Measurements from ENCODE around the gene C1orf167. TPM values are rescaled to one million over a fixed set of nuclear protein-coding genes. Genes with fewer than 3 reads are reported as not detected.

Gene C1orf167
- total RNA-seq, 4 donors from 2014 or later, result 1.00 to 1.4 TPM; not detected in 2

DNA sequence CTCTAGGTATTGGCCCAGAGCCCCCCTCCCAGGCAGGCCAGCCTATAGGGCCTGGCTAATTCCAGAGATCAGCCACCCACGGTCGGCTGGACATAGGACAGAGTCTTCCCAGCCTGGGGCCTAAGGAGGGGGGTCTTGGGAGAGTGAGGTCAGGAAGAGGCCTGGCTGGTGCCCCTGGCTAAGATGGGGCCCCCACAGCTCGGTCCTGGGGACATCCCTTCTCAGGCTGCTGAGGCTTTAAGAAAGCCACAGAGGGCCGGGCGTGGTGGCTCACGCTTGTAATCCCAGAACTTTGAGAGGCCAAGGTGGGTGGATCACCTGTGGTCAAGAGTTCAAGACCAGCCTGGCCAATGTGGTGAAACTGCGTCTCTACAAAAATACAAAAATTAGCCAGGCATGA is 2.5 kb downstream of the C1orf167 start:
- Histone ChIP-seq H3K27me3 (peaks cover 10 to 16% (median 13%) of the 10 kb centered on the region in 3 donors), H3K4me3 (no peak overlapping the region), H3K9me3 (no peaks in the 10 kb centered on the region), H3K27ac (no peak overlapping the region), H3K4me1 (no peaks in the 10 kb centered on the region), H3K36me3 (no peaks in the 10 kb centered on the region)
- no peak for ATAC-seq
- in situ Hi-C loops (cut with MboI; ENCODE audit: low sequenced_read_pairs in 4 of 4), result no loop called here
- intact Hi-C loops (cut with DNase I; ENCODE audit: low total_unique reads), result no loop called here
- no peak for TF ChIP-seq POLR2A (IDR thresholded peaks at IDR 0.05)
- TF ChIP-seq, protein P1, sequence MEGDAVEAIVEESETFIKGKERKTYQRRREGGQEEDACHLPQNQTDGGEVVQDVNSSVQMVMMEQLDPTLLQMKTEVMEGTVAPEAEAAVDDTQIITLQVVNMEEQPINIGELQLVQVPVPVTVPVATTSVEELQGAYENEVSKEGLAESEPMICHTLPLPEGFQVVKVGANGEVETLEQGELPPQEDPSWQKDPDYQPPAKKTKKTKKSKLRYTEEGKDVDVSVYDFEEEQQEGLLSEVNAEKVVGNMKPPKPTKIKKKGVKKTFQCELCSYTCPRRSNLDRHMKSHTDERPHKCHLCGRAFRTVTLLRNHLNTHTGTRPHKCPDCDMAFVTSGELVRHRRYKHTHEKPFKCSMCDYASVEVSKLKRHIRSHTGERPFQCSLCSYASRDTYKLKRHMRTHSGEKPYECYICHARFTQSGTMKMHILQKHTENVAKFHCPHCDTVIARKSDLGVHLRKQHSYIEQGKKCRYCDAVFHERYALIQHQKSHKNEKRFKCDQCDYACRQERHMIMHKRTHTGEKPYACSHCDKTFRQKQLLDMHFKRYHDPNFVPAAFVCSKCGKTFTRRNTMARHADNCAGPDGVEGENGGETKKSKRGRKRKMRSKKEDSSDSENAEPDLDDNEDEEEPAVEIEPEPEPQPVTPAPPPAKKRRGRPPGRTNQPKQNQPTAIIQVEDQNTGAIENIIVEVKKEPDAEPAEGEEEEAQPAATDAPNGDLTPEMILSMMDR (IDR thresholded peaks at IDR 0.05 in 4 of 5, conservative IDR thresholded peaks at IDR 0.05 in 1 of 5), result no peak
- no peak for DNase-seq

GRCh38 chr1:11765661-11766428 is 3.9 kb downstream of the C1orf167 start:
- Histone ChIP-seq H3K27ac (no peak overlapping the region), H3K4me1 (no peaks in the 10 kb centered on the region), H3K36me3 (no peaks in the 10 kb centered on the region), H3K27me3 (peaks cover 10 to 16% (median 13%) of the 10 kb centered on the region in 3 donors), H3K9me3 (no peaks in the 10 kb centered on the region), H3K4me3 (no peak overlapping the region)
- ATAC-seq (no peak), DNase-seq (no peak)
- TF ChIP-seq POLR2A (IDR thresholded peaks at IDR 0.05), result no peak
- TF ChIP-seq, protein P1 (IDR thresholded peaks at IDR 0.05 in 4 of 5, conservative IDR thresholded peaks at IDR 0.05 in 1 of 5), result no peak
- intact Hi-C loops (cut with DNase I; ENCODE audit: low total_unique reads), result no loop called here
- in situ Hi-C loops (cut with MboI; ENCODE audit: low sequenced_read_pairs in 4 of 4), result no loop called here

- Histone ChIP-seq H3K9me3 (no peaks in the 10 kb centered on the region), H3K27ac (no peak overlapping the region), H3K4me1 (no peaks in the 10 kb centered on the region), H3K36me3 (no peaks in the 10 kb centered on the region), H3K4me3 (no peak overlapping the region), H3K27me3 (peaks cover 9 to 12% (median 9%) of the 10 kb centered on the region in 3 donors)
- in situ Hi-C loops (cut with MboI; ENCODE audit: low sequenced_read_pairs in 4 of 4) (no loop called here), intact Hi-C loops (cut with DNase I; ENCODE audit: low total_unique reads) (no loop called here)
- TF ChIP-seq, protein P1 (IDR thresholded peaks at IDR 0.05 in 4 of 5, conservative IDR thresholded peaks at IDR 0.05 in 1 of 5), result no peak
- TF ChIP-seq POLR2A (IDR thresholded peaks at IDR 0.05), result no peak
- DNase-seq (no peak), ATAC-seq (no peak)
Observed at GRCh38 chr1:11766429-11766776, 4.4 kb downstream of the C1orf167 start.

DNA sequence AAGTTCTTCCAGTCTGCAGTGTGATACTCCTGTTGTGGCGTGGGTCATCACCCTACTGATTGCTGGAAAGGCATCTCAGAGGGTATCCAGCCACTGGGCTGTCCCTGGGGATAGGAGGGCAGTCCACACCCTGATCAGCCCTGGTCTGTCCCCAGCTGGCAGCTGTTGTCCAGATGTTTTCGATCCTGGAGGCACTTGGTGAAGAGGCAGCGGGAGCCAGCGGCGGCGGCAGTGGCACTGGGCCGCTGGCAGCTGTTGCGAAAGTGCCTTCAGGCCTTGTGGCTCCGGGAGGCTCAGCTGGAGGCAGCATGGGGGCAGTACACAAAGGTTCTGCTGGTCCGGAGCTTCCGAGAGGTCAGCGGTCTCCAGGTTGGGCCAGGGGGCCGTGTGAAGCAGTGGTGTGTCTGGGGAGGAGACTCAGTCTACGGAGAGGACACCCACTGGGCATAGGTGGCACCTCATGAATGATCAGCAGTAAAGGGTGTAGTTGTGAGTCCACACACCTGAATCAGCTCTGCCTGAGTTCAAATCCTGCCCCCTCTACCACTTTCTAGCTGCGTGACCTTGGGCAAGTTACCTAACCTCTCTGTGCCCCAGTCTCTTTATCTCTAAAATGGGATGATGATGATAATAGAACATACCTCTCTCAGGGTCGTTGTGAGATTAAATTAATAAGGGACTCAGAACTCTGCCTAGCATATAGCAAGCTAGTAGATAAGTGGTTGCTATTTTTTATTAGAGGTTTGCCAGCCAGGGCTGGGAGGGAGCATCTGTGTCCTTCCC is 6.1 kb downstream of the C1orf167 start:
- no peaks in the 10 kb centered on the region for H3K4me1 ChIP-seq
- H3K27me3 ChIP-seq, result no peaks in the 10 kb centered on the region
- in situ Hi-C loops (cut with MboI; ENCODE audit: low sequenced_read_pairs in 4 of 4), result no loop called here
- no peaks in the 10 kb centered on the region for H3K9me3 ChIP-seq
- DNase-seq (no peak), ATAC-seq (no peak)
- no peaks in the 10 kb centered on the region for H3K36me3 ChIP-seq
- H3K27ac ChIP-seq, result no peak overlapping the region
- H3K4me3 ChIP-seq, result no peak overlapping the region
- intact Hi-C loops (cut with DNase I; ENCODE audit: low total_unique reads), result no loop called here
- TF ChIP-seq, protein P1 (IDR thresholded peaks at IDR 0.05 in 4 of 5, conservative IDR thresholded peaks at IDR 0.05 in 1 of 5), result no peak
- TF ChIP-seq POLR2A (IDR thresholded peaks at IDR 0.05), result no peak

All from gastrocnemius medialis (tissue), 4 donors.